HG02759 (cell line): ENCODE results near the gene GABRB2.

ENCODE experiments used
- ATAC-seq: cut with Tn5 transposase; IDR thresholded peaks from one replicate; pipeline ENCODE4 v1.9.1; 2021; ENCODE audit warnings: mild to moderate bottlenecking, moderate library complexity; ENCODE audit not compliant: unreplicated experiment

The GABRB2 gene

GRCh38 chr5:161481922-161482321 is 64.6 kb downstream of the GABRB2 start:
- ATAC-seq: peak; percentile 75

- ATAC-seq: no peak
These were observed 75.1 kb downstream of the GABRB2 start for GRCh38 chr5:161471211-161471950.

GRCh38 chr5:161467703-161468102 is 78.8 kb downstream of the GABRB2 start:
- no peak for ATAC-seq

- no peak for ATAC-seq
These were observed 85.8 kb downstream of the GABRB2 start for GRCh38 chr5:161460741-161461140.

GRCh38 chr5:161446655-161447054 is 99.9 kb downstream of the GABRB2 start:
- ATAC-seq: no peak

- no peak for ATAC-seq
These were observed 104.1 kb downstream of the GABRB2 start for GRCh38 chr5:161442471-161442870.

GRCh38 chr5:161432798-161433197 is 113.7 kb downstream of the GABRB2 start:
- ATAC-seq: no peak

GRCh38 chr5:161431963-161432362 is 114.6 kb downstream of the GABRB2 start:
- ATAC-seq: no peak

- ATAC-seq: no peak
These were observed 125.5 kb downstream of the GABRB2 start for GRCh38 chr5:161421067-161421466.

- no peak for ATAC-seq
These were observed 126.0 kb downstream of the GABRB2 start for GRCh38 chr5:161420521-161420920.

- ATAC-seq: no peak
These were observed 131.6 kb downstream of the GABRB2 start for GRCh38 chr5:161414896-161415295.

- no peak for ATAC-seq
These were observed 132.5 kb downstream of the GABRB2 start for GRCh38 chr5:161414037-161414436.

GRCh38 chr5:161412792-161413191 is 133.7 kb downstream of the GABRB2 start:
- no peak for ATAC-seq

GRCh38 chr5:161411156-161411555 is 135.4 kb downstream of the GABRB2 start:
- no peak for ATAC-seq

GRCh38 chr5:161410640-161411039 is 135.9 kb downstream of the GABRB2 start:
- no peak for ATAC-seq

- no peak for ATAC-seq
These were observed 137.1 kb downstream of the GABRB2 start for GRCh38 chr5:161409471-161409870.

- no peak for ATAC-seq
These were observed 139.6 kb downstream of the GABRB2 start for GRCh38 chr5:161406880-161407279.

- ATAC-seq: no peak
These were observed 142.5 kb downstream of the GABRB2 start for GRCh38 chr5:161403996-161404395.

- ATAC-seq: no peak
These were observed 143.4 kb downstream of the GABRB2 start for GRCh38 chr5:161403121-161403520.

- ATAC-seq: no peak
These were observed 145.9 kb downstream of the GABRB2 start for GRCh38 chr5:161400583-161400982.

GRCh38 chr5:161399996-161400562 is 146.4 kb downstream of the GABRB2 start:
- ATAC-seq: no peak

GRCh38 chr5:161397448-161397847 is 149.1 kb downstream of the GABRB2 start:
- ATAC-seq: no peak

GRCh38 chr5:161396171-161396570 is 150.4 kb downstream of the GABRB2 start:
- ATAC-seq: no peak
